ENCODE measurements around the gene PIBF1. TPM values are rescaled to one million over a fixed set of nuclear protein-coding genes. Genes with fewer than 3 reads are reported as not detected.

Gene PIBF1
- total RNA-seq (2021; fragmentation: NEBNext Ultra II Directional; extraction: Animal tissue kit (Norgen Biotek cat#: 25700)) = 10 to 100 TPM; 11.9 to 18.3 (median 14.5) TPM
- long read RNA-seq, transcript PIBF1-201 (18 exons, 3,154 nt) = major isoform, 8 of 15 reads
- long read RNA-seq, partial matches to known transcripts = 5 of 15 reads
- long read RNA-seq, other reads (novel, unspliced or antisense) = 2 of 15 reads

GRCh38 chr13:72781451-72782439 lies at the start of gene PIBF1, which contains the start of gene DIS3:
Gene PIBF1, plus strand, starts transcription at chr13:72782133. Its CDS starts 1,337 bp downstream, at chr13:72783470.
Gene DIS3, minus strand, starts transcription at chr13:72781900. Its CDS starts 68 bp downstream, at chr13:72781832.
- no peaks in the 10 kb centered on the region for H3K9me3 Mint-ChIP-seq
- peak; percentile 99 for DNase-seq
- peak within 1 kb of the TSS; percentile 98 for H3K4me3 Mint-ChIP-seq
- H3K27ac Mint-ChIP-seq = peak within 1 kb of the TSS; percentile 97
- peak; percentile 51 for TF ChIP-seq CTCF (IDR thresholded peaks at IDR 0.05)
- H3K27me3 Mint-ChIP-seq (ENCODE audit: insufficient read depth) = no peaks in the 10 kb centered on the region; the same call in 1 of the 2 replicates
- peaks cover 53% of the 10 kb centered on the region for H3K36me3 Mint-ChIP-seq (ENCODE audit: low read depth)
- peaks cover 52% of the 10 kb centered on the region for H3K4me1 Mint-ChIP-seq (ENCODE audit: low read depth)

- DNase-seq = no peak
- no peaks in the 10 kb centered on the region for H3K4me1 Mint-ChIP-seq (ENCODE audit: low read depth)
- no peak overlapping the region for H3K4me3 Mint-ChIP-seq
- no peaks in the 10 kb centered on the region for H3K27me3 Mint-ChIP-seq (ENCODE audit: insufficient read depth)
- no peak for TF ChIP-seq CTCF (IDR thresholded peaks at IDR 0.05)
- no peak overlapping the region for H3K27ac Mint-ChIP-seq
- H3K36me3 Mint-ChIP-seq (ENCODE audit: low read depth) = peaks cover 22% of the 10 kb centered on the region
- no peaks in the 10 kb centered on the region for H3K9me3 Mint-ChIP-seq
These were observed 44.9 kb upstream of the PIBF1 start for GRCh38 chr13:72737033-72737432.

DNA sequence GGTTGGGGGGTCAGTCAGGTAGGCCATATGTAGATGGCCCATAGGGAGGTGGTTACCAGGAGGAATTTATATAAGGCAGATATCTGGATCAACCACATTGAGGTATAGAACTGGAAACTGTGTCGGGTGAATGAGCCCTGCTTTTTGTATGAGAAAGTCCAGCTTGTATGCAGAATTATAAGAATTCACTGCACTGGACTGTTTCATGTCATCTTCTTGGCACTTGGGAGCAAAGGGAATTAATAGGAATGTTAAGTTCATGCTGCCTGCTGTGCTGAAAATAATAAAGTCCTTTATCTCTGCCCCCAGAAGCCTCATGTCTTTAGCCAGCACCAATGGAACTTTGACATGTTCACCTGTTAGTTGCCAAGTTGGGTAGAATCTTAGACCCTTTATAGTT lies 41.9 kb upstream of the PIBF1 start:
- no peaks in the 10 kb centered on the region for H3K27me3 Mint-ChIP-seq (ENCODE audit: insufficient read depth)

GRCh38 chr13:72745260-72745659 lies 36.7 kb upstream of the PIBF1 start:
- Mint-ChIP-seq H3K27me3 (ENCODE audit: insufficient read depth) (no peaks in the 10 kb centered on the region), H3K27ac (peak overlapping the region; percentile 48; the same call in 1 of the 2 replicates), H3K4me1 (ENCODE audit: low read depth) (no peaks in the 10 kb centered on the region), H3K9me3 (no peaks in the 10 kb centered on the region), H3K36me3 (ENCODE audit: low read depth) (peaks cover 7% of the 10 kb centered on the region), H3K4me3 (no peak overlapping the region)
- no peak for TF ChIP-seq CTCF (IDR thresholded peaks at IDR 0.05)
- no peak for DNase-seq

More for the DNA sequence above, 41.9 kb upstream of the PIBF1 start:
- no peak overlapping the region for H3K4me3 Mint-ChIP-seq
- no peaks in the 10 kb centered on the region for H3K9me3 Mint-ChIP-seq
- TF ChIP-seq CTCF (IDR thresholded peaks at IDR 0.05) = no peak
- peaks cover 12% of the 10 kb centered on the region for H3K36me3 Mint-ChIP-seq (ENCODE audit: low read depth)
- H3K27ac Mint-ChIP-seq = no peak overlapping the region
- H3K4me1 Mint-ChIP-seq (ENCODE audit: low read depth) = no peaks in the 10 kb centered on the region
- DNase-seq = no peak

DNA sequence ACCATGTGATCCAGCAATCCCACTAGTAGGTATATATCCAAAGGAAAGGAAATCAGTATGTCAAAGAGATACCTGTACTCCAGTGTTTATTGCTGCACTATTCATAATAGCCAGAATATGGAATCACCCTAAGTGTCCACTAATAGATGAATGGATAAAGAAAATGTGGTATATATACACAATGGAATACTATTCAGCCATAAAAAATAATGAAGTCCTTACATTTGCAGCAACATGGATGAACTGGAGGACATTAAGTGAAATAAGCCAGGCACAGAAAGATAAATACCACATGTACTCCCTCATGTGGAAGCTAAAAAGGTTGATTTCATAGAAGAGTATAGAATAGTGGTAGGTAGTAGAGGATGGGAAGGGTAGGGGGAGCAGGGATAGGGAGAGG lies 30.7 kb upstream of the PIBF1 start:
- no peaks in the 10 kb centered on the region for H3K4me1 Mint-ChIP-seq (ENCODE audit: low read depth)
- H3K27ac Mint-ChIP-seq = no peak overlapping the region
- H3K27me3 Mint-ChIP-seq (ENCODE audit: insufficient read depth) = no peaks in the 10 kb centered on the region
- no peak for TF ChIP-seq CTCF (IDR thresholded peaks at IDR 0.05)
- H3K36me3 Mint-ChIP-seq (ENCODE audit: low read depth) = peaks cover 37% of the 10 kb centered on the region
- H3K4me3 Mint-ChIP-seq = no peak overlapping the region; the same call in 1 of the 2 replicates
- H3K9me3 Mint-ChIP-seq = no peaks in the 10 kb centered on the region
- no peak for DNase-seq

All from HFFc6 (cell line).